ENCODE data around the gene DNAH7. TPM values are rescaled to one million over a fixed set of nuclear protein-coding genes. Genes with fewer than 3 reads are reported as not detected.
"Not testable (repeated sequence)": the region's sequence is repeated elsewhere in the genome, so short reads cannot be mapped to it uniquely, and the experiment has no call there.

Gene DNAH7
- total and polyA plus RNA-seq, 9 donors, result 0.30 to 27.3 (median 1.6) TPM

GRCh38 chr2:195700480-195700879 lies 368.2 kb downstream of the DNAH7 start:
- no peak for DNase-seq
- Histone ChIP-seq H3K4me3 (no peak overlapping the region), H3K27me3 (no peaks in the 10 kb centered on the region), H3K27ac (no peak overlapping the region), H3K36me3 (no peaks in the 10 kb centered on the region), H3K4me1 (ENCODE audit: insufficient read depth) (no peaks in the 10 kb centered on the region), H3K9me3 (no peaks in the 10 kb centered on the region)
- intact Hi-C loops (cut with DNase I), result no loop called here
- no peak for TF ChIP-seq POLR2A (IDR thresholded peaks at IDR 0.05)
- TF ChIP-seq CTCF (IDR thresholded peaks at IDR 0.05), result no peak
- TF ChIP-seq EP300 (IDR thresholded peaks at IDR 0.05), result no peak
- 65 to 95% (median 88%) methylated on average over 3 of the region's 3 CpGs for WGBS, 3 donors

GRCh38 chr2:195697681-195698220 lies 370.9 kb downstream of the DNAH7 start:
- no peak for TF ChIP-seq EP300 (IDR thresholded peaks at IDR 0.05)
- 86 to 93% (median 92%) methylated on average over 3 of the region's 3 CpGs for WGBS, 3 donors
- no peaks in the 10 kb centered on the region for H3K36me3 ChIP-seq
- no peak overlapping the region for H3K4me3 ChIP-seq
- no peaks in the 10 kb centered on the region for H3K27me3 ChIP-seq
- no peak overlapping the region for H3K27ac ChIP-seq
- intact Hi-C loops (cut with DNase I), result no loop called here
- no peaks in the 10 kb centered on the region for H3K4me1 ChIP-seq (ENCODE audit: insufficient read depth)
- H3K9me3 ChIP-seq, result no peaks in the 10 kb centered on the region
- no peak for DNase-seq

GRCh38 chr2:195696012-195696411 lies 372.6 kb downstream of the DNAH7 start:
- Histone ChIP-seq H3K9me3 (no peaks in the 10 kb centered on the region), H3K27ac (no peak overlapping the region), H3K4me3 (no peak overlapping the region), H3K27me3 (no peaks in the 10 kb centered on the region), H3K36me3 (no peaks in the 10 kb centered on the region), H3K4me1 (ENCODE audit: insufficient read depth) (no peaks in the 10 kb centered on the region)
- 81 to 89% (median 88%) methylated on average over 1 of the region's 1 CpG for WGBS, 3 donors
- intact Hi-C loops (cut with DNase I), result no loop called here
- no peak for TF ChIP-seq EP300 (IDR thresholded peaks at IDR 0.05)
- TF ChIP-seq CTCF (IDR thresholded peaks at IDR 0.05), result no peak
- TF ChIP-seq POLR2A (IDR thresholded peaks at IDR 0.05), result no peak
- no peak for DNase-seq

- H3K27ac ChIP-seq, result no peak overlapping the region
- TF ChIP-seq CTCF (IDR thresholded peaks at IDR 0.05), result no peak
- TF ChIP-seq EP300 (IDR thresholded peaks at IDR 0.05), result no peak
- TF ChIP-seq POLR2A (IDR thresholded peaks at IDR 0.05), result no peak
- intact Hi-C loops (cut with DNase I), result no loop called here
- H3K36me3 ChIP-seq, result no peaks in the 10 kb centered on the region
- H3K4me3 ChIP-seq, result no peak overlapping the region
- H3K27me3 ChIP-seq, result no peaks in the 10 kb centered on the region
- H3K4me1 ChIP-seq (ENCODE audit: insufficient read depth), result no peaks in the 10 kb centered on the region
- no peak for DNase-seq
- WGBS, 3 donors, result 88 to 91% (median 91%) methylated on average over 8 of the region's 8 CpGs
- no peaks in the 10 kb centered on the region for H3K9me3 ChIP-seq
Observed at GRCh38 chr2:195695002-195695631, 373.5 kb downstream of the DNAH7 start.

- Histone ChIP-seq H3K36me3 (no peaks in the 10 kb centered on the region), H3K27ac (no peak overlapping the region), H3K4me1 (ENCODE audit: insufficient read depth) (no peaks in the 10 kb centered on the region), H3K4me3 (no peak overlapping the region), H3K27me3 (no peaks in the 10 kb centered on the region), H3K9me3 (no peaks in the 10 kb centered on the region)
- WGBS, 3 donors, result 94 to 98% (median 96%) methylated on average over 7 of the region's 7 CpGs
- intact Hi-C loops (cut with DNase I), result no loop called here
- DNase-seq, result no peak
- TF ChIP-seq CTCF (IDR thresholded peaks at IDR 0.05), result no peak
Observed at GRCh38 chr2:195694553-195694952, 374.1 kb downstream of the DNAH7 start.

- H3K4me3 ChIP-seq; H3K27me3 ChIP-seq; H3K27ac ChIP-seq; H3K4me1 ChIP-seq (ENCODE audit: insufficient read depth); H3K9me3 ChIP-seq; intact Hi-C loops (cut with DNase I); DNase-seq; H3K36me3 ChIP-seq: not testable (repeated sequence)
- 90 to 93% (median 92%) methylated on average over 3 of the region's 3 CpGs for WGBS, 3 donors
Observed at GRCh38 chr2:195692531-195692930, 376.1 kb downstream of the DNAH7 start.

All from ovary (tissue), 9 donors.